Stomach (tissue), 4 donors: ENCODE data around the gene ZNF519.

Experiments used
- EP300 ChIP-seq: sonication (generic); formaldehyde crosslinking; IDR thresholded peaks from one replicate; pipeline ENCODE4 v1.6.1; 2017; ENCODE audit warnings: antibody characterized with exemption
- TF ChIP-seq, protein P1 (sequence below), 7 experiments: fragments of 450-650 bp in 4 of 7; fragments of 200-600 bp in 3 of 7; sonication (generic) in 3 of 7; IDR thresholded peaks; one replicate each; pipeline ENCODE4 v1.5.1; 2016 to 2019; ENCODE audit warnings: antibody characterized with exemption in 7 of 7, control low read depth in 2 of 7, mild to moderate bottlenecking in 1 of 7

GRCh38 chr18:14122097-14122496, 10.1 kb downstream of the ZNF519 start:
- TF ChIP-seq, protein P1, sequence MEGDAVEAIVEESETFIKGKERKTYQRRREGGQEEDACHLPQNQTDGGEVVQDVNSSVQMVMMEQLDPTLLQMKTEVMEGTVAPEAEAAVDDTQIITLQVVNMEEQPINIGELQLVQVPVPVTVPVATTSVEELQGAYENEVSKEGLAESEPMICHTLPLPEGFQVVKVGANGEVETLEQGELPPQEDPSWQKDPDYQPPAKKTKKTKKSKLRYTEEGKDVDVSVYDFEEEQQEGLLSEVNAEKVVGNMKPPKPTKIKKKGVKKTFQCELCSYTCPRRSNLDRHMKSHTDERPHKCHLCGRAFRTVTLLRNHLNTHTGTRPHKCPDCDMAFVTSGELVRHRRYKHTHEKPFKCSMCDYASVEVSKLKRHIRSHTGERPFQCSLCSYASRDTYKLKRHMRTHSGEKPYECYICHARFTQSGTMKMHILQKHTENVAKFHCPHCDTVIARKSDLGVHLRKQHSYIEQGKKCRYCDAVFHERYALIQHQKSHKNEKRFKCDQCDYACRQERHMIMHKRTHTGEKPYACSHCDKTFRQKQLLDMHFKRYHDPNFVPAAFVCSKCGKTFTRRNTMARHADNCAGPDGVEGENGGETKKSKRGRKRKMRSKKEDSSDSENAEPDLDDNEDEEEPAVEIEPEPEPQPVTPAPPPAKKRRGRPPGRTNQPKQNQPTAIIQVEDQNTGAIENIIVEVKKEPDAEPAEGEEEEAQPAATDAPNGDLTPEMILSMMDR (IDR thresholded peaks at IDR 0.05) = no peak
- TF ChIP-seq EP300 = no peak
